GM21529 (cell line): ENCODE measurements around the gene CCDC154.
A peak's percentile ranks its signal among the peaks of the same experiment; 100 is the strongest.

Experiments
- ATAC-seq: cut with Tn5 transposase; IDR thresholded peaks from one replicate; pipeline ENCODE4 v1.9.1; 2021; ENCODE audit not compliant: unreplicated experiment

CCDC154 gene

GRCh38 chr16:1427473-1428461 lies 16.6 kb downstream of the CCDC154 start:
- ATAC-seq = no peak

DNA sequence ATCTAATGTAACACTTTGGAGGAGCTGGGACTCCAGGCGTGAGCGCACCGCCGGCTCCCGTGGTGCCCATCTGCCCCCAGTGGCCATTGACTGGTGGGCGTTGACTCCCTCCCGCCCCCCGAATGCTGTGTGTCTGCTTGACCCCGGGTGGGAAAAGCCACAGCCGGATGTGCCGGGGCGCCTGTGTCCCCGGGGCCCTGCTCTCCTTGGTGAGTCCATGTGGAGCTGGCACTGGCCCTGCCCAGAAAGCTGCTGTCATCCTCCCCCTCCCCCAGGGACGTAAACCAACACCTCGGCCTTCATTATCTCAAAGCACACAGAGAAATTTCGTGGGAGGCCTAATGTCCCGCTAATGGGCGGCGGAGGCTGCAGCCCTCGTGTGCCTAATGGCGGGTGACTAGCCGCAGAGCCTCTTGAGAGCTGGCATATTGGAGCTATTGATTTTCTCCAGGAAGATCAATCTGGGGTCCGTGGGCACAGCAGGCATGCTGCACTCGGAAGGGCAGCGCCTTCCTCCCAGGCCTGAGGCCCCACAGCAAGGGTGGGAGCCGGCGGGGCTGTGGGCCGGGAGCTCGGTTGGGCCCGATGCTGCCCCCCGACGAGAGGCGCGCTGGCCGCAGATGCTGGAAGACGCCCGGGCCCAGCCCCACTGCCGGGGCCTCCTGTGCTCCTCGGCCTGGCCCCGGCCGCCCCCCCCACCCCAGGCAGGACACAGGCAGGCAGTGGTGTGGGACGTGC lies 17.5 kb downstream of the CCDC154 start:
- no peak for ATAC-seq

GRCh38 chr16:1425616-1426370 lies 18.6 kb downstream of the CCDC154 start:
- ATAC-seq = no peak

GRCh38 chr16:1424028-1424427 lies 20.3 kb downstream of the CCDC154 start:
- ATAC-seq = no peak

GRCh38 chr16:1422076-1422475 lies 22.3 kb downstream of the CCDC154 start:
- no peak for ATAC-seq

DNA sequence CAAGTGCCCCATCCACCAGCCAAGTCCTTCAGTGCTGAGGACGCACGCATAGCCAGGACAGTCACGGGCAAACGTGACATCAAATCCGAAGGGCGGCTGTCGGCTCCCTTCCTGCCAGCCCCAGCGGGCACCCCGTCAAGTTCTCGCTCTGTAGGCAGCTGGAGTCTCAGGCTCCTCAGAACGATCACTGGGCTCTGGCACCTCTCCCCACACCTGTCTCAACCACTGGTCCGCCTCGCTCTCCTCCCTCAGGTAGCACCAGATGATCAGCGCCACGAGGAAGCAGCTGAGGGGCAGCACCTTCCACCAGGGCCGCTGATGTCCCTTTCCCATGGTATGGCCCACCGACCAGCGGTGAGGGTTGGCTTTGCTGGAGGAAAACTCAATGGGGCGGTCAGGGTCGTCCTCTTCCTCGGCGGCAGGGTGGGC lies 24.2 kb downstream of the CCDC154 start:
- ATAC-seq = peak; percentile 5

GRCh38 chr16:1416521-1416941 lies 27.8 kb downstream of the CCDC154 start:
- no peak for ATAC-seq

DNA sequence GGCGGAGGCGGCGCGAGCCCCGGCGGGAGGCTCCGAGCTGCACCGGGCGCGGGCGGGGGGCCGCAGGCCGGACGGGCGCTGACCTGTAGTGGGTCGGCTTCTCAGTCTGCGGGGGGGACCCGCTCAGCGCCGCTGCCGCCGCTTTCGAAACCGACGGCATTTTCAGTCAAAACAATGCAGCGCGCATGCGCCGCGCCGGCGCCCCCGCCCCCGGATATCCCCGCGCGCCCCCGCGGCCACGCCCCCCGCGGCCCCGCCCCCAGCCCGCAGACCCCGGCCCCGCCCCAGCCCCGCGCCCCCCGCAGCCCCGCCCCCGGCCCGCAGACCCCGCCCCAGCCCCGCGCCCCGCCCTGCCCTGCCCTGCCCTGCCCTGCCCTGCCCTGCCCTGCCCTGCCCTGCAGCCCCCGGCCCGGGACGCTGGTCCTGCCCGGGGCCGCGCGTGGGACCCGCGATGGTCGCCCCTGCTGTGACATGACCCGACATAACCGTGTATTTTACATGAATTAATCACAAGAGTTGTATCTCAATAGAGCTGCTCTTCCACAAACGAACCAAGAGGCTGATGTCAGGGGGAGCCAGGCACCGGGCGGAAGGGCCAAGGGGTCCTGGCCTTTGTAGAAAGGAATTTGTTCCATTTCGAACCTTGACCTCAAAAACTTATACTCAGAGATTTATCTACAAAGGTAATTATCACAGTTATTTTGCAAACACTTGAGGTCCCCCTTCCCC lies 29.7 kb downstream of the CCDC154 start, which contains the start of gene UNKL:
TSS of gene UNKL (minus strand) at position 173 of the 729 bp plus-strand sequence. CDS start at position 160, 13 bp downstream.
- ATAC-seq = peak; percentile 46

DNA sequence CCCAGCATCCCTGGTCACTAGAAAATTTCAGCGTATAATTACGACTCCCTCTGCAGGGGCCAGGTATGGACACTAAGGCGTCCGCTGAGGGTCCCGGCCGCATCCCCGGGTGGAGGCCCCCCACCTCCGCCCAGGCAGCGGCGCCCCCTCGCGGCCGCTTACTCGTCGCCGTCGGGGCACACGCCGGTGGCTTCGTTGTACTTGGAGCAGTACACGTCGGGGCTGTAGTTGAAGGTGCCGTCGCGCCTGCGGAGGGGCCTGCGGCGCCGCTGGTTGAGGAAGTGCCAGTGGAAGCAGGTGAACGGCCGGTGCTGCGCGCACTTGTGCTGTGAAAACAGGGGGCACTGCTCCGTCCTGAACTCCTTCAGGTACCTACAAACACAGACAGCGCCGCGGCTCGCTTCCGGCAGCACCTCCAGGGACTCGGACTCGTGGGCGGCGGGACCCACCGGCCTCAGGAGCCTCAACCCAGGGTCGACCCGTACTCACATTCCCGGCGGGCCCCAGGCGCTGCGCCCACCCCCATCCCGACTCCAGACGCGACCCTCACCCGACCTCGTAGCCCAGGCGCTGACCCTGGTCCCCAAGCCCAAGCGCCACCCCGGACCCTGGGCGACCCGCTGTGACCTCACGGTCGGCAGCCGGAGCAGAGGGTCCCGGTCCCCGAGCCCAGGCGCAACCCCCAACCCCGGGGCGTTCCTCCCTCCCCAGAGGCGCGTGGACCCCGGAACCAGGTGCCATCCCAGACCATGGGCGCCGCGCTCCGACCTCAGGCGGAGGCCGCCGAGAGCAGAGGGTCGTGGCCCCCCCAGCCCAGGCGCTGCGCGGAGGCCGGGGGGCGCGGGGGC lies 30.4 kb downstream of the CCDC154 start:
- ATAC-seq = peak; percentile 31

- no peak for ATAC-seq
These were observed 31.5 kb downstream of the CCDC154 start for GRCh38 chr16:1412847-1413246.

DNA sequence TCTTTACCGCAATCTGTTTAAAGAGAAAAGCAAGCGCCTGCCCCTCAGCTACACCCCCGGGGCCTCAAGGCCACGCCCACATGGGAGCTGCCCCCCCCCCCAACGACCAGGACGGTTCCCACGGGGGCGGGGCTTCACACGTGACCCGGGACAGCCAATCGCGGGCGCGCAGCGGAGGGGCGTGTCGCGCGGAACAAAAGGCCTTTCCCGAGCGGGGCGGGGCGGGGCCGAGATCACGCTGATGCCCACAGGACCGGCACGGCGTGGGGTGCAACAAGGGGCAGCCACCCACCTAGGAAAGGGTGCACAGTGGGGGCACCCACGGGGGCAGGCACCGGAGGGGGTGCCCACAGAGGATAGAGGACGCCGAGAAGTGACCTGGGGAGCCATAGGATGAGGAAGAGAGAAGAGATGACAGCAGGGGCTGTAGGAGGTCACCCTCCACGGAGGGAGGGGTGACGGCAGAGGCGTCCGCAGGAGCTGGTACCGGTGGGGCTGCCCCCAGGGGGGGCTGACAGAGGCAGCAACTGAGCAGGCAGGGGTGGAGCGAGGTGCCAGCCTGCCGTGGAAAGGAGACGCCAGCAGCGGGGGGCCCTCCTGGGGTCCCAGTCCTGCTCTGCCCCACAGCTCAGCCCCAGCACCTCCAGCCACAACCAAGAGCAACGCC lies 36.1 kb downstream of the CCDC154 start:
- peak; percentile 81 for ATAC-seq

DNA sequence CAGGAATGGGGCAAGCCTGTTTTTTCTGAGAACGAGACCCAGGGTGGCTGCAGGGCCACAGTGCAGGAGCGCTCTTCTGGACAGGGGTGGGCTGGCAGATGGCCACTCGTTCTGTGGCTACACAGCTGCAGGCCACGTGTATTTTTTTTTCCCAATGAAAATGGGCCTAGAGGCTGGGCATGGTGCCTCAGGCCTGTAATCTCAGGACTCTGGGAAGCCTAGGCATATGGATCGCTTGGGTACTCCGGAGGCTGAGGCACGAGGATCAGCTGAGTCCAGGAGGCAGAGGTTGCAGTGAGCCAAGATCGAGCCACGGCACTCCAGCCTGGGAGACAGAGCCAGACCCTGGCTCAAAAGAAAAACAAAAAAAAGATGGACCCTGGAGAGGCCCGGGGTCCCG lies 36.6 kb downstream of the CCDC154 start:
- ATAC-seq = no peak

DNA sequence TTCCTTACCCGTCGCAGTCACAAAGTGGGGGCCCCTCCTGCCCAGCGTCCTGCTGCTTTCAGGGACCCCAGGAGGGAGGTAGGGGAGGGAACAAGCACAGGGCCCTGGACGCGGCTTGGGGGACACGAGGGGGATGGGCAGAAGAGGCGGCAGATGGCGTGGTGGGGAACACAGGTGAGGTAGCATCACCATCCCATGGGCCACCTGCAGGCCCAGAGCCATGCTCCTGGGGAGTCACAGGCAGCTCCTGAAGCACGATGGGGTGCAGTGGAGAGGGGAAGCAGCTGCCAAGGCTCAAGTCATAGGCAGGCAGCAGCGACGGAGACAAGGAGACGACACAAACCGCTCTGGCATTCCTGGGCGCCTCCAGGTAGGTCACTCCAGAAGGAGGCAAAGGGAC lies 40.6 kb downstream of the CCDC154 start:
- ATAC-seq = no peak

DNA sequence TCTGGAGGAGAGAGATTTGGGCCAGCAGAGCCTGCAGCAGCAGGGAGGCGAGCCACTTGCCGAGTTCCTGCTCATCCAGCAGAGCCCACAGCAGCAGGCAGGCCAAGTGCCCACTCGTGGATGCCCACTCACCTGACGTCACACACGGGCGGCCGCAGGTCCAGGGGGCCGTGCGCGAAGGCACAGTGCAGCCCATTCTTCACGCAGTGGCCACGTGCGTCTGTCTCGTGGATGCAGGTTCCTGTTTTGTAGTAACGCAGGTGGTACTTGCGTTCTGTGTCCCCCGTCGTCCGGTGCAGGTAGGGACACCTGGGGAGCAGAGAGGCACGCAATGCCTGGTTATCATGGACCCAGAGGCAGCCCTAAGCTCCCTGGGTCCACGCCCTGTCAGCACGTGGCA lies 41.3 kb downstream of the CCDC154 start:
- no peak for ATAC-seq

DNA sequence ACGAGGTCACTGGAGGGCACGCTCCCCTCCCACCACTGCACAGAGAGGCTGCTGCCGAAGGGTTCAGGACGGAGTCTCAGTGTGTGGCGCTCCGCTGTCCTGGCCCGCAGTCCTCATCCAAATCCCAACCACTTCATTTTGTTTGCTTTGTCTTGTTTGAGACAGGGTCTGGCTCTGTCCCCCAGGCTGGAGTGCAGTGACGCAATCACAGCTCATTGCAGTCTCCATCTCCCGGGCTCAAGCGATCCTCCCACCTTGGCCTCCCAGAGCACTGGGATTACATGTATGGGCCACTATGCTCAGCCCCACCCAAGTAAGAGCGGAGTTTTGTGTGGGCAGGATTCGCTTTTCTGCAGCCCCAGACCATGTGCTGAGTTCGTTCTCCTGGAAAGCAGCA lies 42.6 kb downstream of the CCDC154 start:
- ATAC-seq = no peak

DNA sequence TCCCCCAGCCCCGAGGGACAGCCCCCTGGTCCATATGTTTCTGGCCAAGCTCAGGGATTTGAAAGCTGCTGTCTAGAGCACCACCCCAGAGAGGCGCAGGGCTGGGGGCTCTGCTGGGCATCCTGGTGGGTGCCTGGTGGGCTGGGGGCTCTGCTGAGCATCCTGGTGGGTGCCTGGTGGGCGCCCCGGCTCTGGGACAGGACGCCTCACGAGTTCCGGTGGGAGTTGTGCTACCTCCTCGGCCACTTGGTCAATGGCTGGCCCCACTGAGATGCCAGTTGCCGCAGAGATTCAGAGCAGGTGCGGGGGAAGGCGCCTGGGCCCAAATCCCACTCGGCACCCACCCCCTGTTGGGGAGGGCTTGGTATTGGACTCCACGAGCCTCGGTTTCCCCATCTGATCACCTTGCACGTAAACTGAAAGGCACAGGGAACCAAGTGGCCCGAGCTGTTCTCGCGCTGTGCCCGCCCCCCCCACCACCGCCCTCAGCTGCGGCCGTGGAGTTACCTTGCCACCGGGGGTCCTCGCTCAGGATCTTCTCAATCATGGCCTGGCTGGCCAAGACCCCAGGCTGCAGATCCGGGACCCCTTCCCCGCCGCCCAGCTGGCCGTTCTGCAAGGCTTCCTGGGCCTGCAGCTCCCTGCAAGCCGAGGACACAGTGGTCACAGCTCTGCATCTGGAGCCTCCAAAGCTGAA lies 43.1 kb downstream of the CCDC154 start:
- ATAC-seq = no peak

GRCh38 chr16:1398826-1399581 lies 45.4 kb downstream of the CCDC154 start:
- no peak for ATAC-seq

DNA sequence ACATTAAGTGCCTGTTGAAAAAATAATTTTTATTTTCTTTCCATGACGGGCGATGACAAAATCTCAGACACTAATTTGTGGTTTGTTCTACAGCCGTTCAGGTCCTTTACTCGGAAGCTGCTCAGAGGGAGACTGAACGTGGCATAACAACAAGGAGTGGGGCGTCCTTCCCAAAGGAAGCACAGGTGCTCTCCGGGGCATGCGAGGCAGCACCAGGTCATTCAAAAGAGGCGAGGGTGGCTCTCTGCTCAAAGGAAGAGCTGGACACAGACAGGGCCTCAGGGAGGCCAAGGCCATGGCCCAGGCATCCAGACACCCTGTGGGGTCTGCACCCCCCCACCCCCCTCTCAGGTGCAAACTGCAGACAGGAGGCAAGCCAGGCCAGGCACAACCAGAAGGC lies 46.0 kb downstream of the CCDC154 start:
- no peak for ATAC-seq
